ENCODE data around the gene HYLS1. TPM values are rescaled to one million over a fixed set of nuclear protein-coding genes. Genes with fewer than 3 reads are reported as not detected.
A peak's percentile ranks its signal among the peaks of the same experiment; 100 is the strongest.

Gene HYLS1
- total RNA-seq, 1 experiment from 2014 or later = 8.1 TPM

DNA sequence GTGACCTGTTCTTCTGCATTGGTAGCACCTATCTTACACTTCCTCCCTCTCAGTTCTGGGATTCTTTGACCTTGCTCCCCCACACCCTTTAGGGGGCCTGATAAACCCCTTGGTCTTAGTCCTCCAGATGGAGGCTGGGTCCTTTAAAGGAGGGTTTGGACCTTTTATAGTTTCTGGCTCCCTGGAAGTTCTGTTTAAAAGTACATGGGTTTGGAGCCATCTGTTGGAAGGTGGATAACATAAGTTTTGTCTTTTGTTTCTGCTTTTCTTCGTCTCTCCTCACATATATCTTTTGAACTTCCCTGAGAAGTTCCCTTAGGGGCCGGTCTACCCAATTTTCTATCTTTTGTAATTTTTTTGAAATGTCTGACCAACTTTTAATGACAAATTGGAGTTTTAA, 17.9 kb upstream of the HYLS1 start (continued):
- TF ChIP-seq ZNF138 (CRISPR knock-in tag; conservative IDR thresholded peaks at IDR 0.05) (no peak), FOXP1 (CRISPR knock-in tag; IDR thresholded peaks at IDR 0.05; ENCODE audit: borderline replicate concordance) (no peak), TEAD1 (CRISPR knock-in tag; IDR thresholded peaks at IDR 0.05) (no peak), RORB (CRISPR knock-in tag; IDR thresholded peaks at IDR 0.05) (no peak), ELF4 (CRISPR knock-in tag; IDR thresholded peaks at IDR 0.05; ENCODE audit: low read depth) (no peak)

GRCh38 chr11:125871391-125872137, 15.9 kb upstream of the HYLS1 start:
- DNase-seq (ENCODE audit: low spot score) = peak; percentile 79
- ATAC-seq = peak; percentile 78
- Mint-ChIP-seq H3K36me3 (peaks cover 10% of the 10 kb centered on the region), H3K4me3 (no peak overlapping the region), H3K27ac (no peak overlapping the region), H3K27me3 (ENCODE audit: low read depth) (no peaks in the 10 kb centered on the region; the same call in 1 of the 2 replicates), H3K9me3 (peaks cover 13% of the 10 kb centered on the region), H3K4me1 (peaks cover 7% of the 10 kb centered on the region)
- TF ChIP-seq CTCF (IDR thresholded peaks at IDR 0.05) = peak; percentile 52
- no peak for TF ChIP-seq FOXP1 (CRISPR knock-in tag; IDR thresholded peaks at IDR 0.05; ENCODE audit: borderline replicate concordance)
- ChIA-PET CTCF (interaction anchor here (0.6 to 0.7 kb wide), 2 partner anchors 188 to 361 kb away, joined by 3 to 5 read pairs; no protein-coding TSS in a partner anchor), POLR2A (no interaction called here)

DNA sequence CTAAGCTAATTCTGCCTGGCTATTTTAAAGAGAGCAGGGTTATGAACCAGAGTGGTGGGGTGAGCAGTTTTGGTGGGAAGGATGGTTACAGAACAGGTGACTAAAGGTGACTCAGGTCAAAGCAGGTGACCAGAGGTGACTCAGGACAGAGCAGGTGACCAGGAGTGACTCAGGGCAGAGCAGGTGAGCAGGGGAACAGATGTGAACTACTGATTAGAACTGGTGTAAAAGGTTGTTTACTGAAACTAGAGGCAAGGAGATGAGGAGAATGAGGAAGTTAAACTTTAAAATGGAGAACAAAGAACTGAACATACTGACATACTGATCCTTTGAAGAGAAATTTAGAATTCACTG, 15.4 kb upstream of the HYLS1 start:
- H3K27ac Mint-ChIP-seq = no peak overlapping the region
- H3K36me3 Mint-ChIP-seq = peaks cover 10% of the 10 kb centered on the region
- ATAC-seq (no peak), DNase-seq (ENCODE audit: low spot score) (no peak)
- peaks cover 7% of the 10 kb centered on the region for H3K4me1 Mint-ChIP-seq
- CTCF ChIA-PET = no interaction called here
- POLR2A ChIA-PET = no interaction called here
- no peaks in the 10 kb centered on the region; the same call in 1 of the 2 replicates for H3K27me3 Mint-ChIP-seq (ENCODE audit: low read depth)
- H3K4me3 Mint-ChIP-seq = no peak overlapping the region
- H3K9me3 Mint-ChIP-seq = peaks cover 13% of the 10 kb centered on the region
- TF ChIP-seq ERG (CRISPR knock-in tag; IDR thresholded peaks at IDR 0.05) (no peak), ZNF512 (CRISPR knock-in tag; IDR thresholded peaks at IDR 0.05; ENCODE audit: borderline replicate concordance) (no peak), GTF2I (CRISPR knock-in tag; conservative IDR thresholded peaks at IDR 0.05) (no peak), JUN (CRISPR knock-in tag; IDR thresholded peaks at IDR 0.05) (no peak), ESRRA (CRISPR knock-in tag; IDR thresholded peaks at IDR 0.05; ENCODE audit: borderline replicate concordance) (no peak), ATF1 (CRISPR knock-in tag; IDR thresholded peaks at IDR 0.05) (no peak), AFF4 (CRISPR knock-in tag; IDR thresholded peaks at IDR 0.05; ENCODE audit: borderline replicate concordance) (no peak), SMAD3 (CRISPR knock-in tag; IDR thresholded peaks at IDR 0.05; ENCODE audit: borderline replicate concordance) (no peak), NFE2L1 (CRISPR knock-in tag; IDR thresholded peaks at IDR 0.05) (no peak), ZNF671 (CRISPR knock-in tag; IDR thresholded peaks at IDR 0.05) (no peak), CTCF (IDR thresholded peaks at IDR 0.05) (no peak), GRHL2 (CRISPR knock-in tag; IDR thresholded peaks at IDR 0.05; ENCODE audit: insufficient replicate concordance, severe bottlenecking) (no peak)
- TF ChIP-seq, protein P1, sequence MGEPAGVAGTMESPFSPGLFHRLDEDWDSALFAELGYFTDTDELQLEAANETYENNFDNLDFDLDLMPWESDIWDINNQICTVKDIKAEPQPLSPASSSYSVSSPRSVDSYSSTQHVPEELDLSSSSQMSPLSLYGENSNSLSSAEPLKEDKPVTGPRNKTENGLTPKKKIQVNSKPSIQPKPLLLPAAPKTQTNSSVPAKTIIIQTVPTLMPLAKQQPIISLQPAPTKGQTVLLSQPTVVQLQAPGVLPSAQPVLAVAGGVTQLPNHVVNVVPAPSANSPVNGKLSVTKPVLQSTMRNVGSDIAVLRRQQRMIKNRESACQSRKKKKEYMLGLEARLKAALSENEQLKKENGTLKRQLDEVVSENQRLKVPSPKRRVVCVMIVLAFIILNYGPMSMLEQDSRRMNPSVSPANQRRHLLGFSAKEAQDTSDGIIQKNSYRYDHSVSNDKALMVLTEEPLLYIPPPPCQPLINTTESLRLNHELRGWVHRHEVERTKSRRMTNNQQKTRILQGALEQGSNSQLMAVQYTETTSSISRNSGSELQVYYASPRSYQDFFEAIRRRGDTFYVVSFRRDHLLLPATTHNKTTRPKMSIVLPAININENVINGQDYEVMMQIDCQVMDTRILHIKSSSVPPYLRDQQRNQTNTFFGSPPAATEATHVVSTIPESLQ (CRISPR knock-in tag; IDR thresholded peaks at IDR 0.05) = no peak
- TF ChIP-seq, protein P2, sequence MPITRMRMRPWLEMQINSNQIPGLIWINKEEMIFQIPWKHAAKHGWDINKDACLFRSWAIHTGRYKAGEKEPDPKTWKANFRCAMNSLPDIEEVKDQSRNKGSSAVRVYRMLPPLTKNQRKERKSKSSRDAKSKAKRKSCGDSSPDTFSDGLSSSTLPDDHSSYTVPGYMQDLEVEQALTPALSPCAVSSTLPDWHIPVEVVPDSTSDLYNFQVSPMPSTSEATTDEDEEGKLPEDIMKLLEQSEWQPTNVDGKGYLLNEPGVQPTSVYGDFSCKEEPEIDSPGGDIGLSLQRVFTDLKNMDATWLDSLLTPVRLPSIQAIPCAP (CRISPR knock-in tag; IDR thresholded peaks at IDR 0.05) = no peak
